ENCODE results near the gene FAM180A. TPM values are rescaled to one million over a fixed set of nuclear protein-coding genes. Genes with fewer than 3 reads are reported as not detected.

The FAM180A gene
- total RNA-seq, 1 experiment from 2014 or later = not detected

DNA sequence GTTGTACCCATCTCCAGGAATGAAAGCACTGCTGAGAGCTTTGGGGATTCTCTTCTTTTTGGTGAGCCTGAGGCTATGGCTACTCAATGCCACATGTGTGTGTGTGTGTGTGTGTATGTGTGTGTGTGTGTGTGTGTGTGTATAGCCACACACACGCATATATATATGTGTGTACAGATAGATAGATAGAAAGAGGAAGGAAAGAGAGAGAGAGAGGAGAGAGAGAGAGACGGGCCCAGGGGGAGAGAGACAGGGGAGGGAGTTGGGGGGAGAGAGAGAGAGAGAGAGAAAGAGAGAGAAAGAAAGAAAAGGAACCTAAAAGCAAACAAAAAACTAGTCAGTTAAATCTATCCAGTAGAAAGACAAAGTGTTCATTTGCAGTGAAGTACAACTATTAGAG is 28.9 kb downstream of the FAM180A start:
- ChIA-PET CTCF (interaction anchor here (0.6 to 0.8 kb wide), 3 partner anchors 8 to 51 kb away, joined by 4 to 6 read pairs (median 6); no protein-coding TSS in a partner anchor), POLR2A (interaction anchor here (0.6 kb wide), 1 partner anchor 9 kb away, joined by 3 read pairs; no protein-coding TSS in a partner anchor)
- Histone ChIP-seq H3K27me3 (ENCODE audit: control insufficient read depth, insufficient read depth, low read length) (no peaks in the 10 kb centered on the region), H3K4me3 (ENCODE audit: low read depth in 2 of 2, low read length in 2 of 2) (no peak overlapping the region), H3K27ac (ENCODE audit: low read length) (no peak overlapping the region), H3K4me1 (ENCODE audit: control insufficient read depth, insufficient read depth, low read length) (peaks cover 10% of the 10 kb centered on the region; the same call in 1 of the 2 replicates), H3K36me3 (ENCODE audit: control insufficient read depth, insufficient read depth, low read length) (no peaks in the 10 kb centered on the region), H3K9me3 (ENCODE audit: control insufficient read depth, insufficient read depth, low read depth, low read length) (no peaks in the 10 kb centered on the region)
- ATAC-seq (no peak), DNase-seq (ENCODE audit: low read depth, low spot score) (no peak)
- TF ChIP-seq, protein P1, sequence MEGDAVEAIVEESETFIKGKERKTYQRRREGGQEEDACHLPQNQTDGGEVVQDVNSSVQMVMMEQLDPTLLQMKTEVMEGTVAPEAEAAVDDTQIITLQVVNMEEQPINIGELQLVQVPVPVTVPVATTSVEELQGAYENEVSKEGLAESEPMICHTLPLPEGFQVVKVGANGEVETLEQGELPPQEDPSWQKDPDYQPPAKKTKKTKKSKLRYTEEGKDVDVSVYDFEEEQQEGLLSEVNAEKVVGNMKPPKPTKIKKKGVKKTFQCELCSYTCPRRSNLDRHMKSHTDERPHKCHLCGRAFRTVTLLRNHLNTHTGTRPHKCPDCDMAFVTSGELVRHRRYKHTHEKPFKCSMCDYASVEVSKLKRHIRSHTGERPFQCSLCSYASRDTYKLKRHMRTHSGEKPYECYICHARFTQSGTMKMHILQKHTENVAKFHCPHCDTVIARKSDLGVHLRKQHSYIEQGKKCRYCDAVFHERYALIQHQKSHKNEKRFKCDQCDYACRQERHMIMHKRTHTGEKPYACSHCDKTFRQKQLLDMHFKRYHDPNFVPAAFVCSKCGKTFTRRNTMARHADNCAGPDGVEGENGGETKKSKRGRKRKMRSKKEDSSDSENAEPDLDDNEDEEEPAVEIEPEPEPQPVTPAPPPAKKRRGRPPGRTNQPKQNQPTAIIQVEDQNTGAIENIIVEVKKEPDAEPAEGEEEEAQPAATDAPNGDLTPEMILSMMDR (IDR thresholded peaks at IDR 0.05) = no peak
- TF ChIP-seq TCF7L2 (IDR thresholded peaks at IDR 0.05; ENCODE audit: low read depth, low read length) (no peak), POLR2AphosphoS5 (IDR thresholded peaks at IDR 0.05; ENCODE audit: low read depth, low read length) (no peak), SIN3A (IDR thresholded peaks at IDR 0.05; ENCODE audit: borderline replicate concordance, insufficient read depth, low read depth, low read length) (no peak)
- TF ChIP-seq, protein P2, sequence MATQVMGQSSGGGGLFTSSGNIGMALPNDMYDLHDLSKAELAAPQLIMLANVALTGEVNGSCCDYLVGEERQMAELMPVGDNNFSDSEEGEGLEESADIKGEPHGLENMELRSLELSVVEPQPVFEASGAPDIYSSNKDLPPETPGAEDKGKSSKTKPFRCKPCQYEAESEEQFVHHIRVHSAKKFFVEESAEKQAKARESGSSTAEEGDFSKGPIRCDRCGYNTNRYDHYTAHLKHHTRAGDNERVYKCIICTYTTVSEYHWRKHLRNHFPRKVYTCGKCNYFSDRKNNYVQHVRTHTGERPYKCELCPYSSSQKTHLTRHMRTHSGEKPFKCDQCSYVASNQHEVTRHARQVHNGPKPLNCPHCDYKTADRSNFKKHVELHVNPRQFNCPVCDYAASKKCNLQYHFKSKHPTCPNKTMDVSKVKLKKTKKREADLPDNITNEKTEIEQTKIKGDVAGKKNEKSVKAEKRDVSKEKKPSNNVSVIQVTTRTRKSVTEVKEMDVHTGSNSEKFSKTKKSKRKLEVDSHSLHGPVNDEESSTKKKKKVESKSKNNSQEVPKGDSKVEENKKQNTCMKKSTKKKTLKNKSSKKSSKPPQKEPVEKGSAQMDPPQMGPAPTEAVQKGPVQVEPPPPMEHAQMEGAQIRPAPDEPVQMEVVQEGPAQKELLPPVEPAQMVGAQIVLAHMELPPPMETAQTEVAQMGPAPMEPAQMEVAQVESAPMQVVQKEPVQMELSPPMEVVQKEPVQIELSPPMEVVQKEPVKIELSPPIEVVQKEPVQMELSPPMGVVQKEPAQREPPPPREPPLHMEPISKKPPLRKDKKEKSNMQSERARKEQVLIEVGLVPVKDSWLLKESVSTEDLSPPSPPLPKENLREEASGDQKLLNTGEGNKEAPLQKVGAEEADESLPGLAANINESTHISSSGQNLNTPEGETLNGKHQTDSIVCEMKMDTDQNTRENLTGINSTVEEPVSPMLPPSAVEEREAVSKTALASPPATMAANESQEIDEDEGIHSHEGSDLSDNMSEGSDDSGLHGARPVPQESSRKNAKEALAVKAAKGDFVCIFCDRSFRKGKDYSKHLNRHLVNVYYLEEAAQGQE (IDR thresholded peaks at IDR 0.05; ENCODE audit: insufficient read depth in 1 of 2, low read depth in 2 of 2, low read length in 1 of 2) = no peak
- no TSS peak for BruUV-seq (replicated peaks)
- intact Hi-C loops (cut with micrococcal nuclease; ENCODE audit: unreplicated experiment) = no loop called here
- in situ Hi-C loops (cut with HindIII; ENCODE audit: low pct_unique_long_range_greater_than_20kb, low sequenced_read_pairs) = no loop called here

DNA sequence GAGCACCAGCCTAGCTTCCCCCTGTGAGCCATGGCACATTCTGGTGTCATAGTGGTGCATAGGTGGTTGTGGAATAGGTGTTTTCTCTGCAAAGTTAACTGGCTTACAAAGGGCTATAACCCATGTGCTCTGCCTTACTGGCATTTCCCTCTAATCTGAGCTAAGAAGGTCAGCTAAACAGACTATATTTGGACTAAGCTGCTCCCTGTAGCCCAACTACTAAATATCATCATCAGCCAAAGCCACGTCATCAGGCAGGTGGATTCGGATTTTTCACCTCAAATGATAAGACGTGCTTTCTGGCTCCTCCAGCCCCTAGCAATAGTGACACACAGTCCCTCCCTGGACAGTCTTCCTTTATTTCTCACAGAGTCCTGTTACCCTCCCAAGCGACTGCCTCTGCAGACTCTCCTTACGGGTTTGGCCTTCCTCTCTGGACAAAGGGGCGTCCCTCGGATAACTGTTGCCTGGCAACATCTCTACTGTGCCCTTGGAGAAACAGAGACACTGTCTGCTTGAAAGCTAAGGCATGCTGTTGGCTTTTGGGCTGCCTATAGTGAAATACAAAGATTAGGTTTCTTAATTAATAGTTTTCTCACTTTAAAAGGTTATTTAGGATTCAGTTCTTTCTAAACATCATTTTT is 29.7 kb downstream of the FAM180A start:
- ATAC-seq = no peak

More for the DNA sequence above, 29.7 kb downstream of the FAM180A start:
- Histone ChIP-seq H3K27me3 (ENCODE audit: control insufficient read depth, insufficient read depth, low read length) (no peaks in the 10 kb centered on the region), H3K27ac (ENCODE audit: low read length) (no peak overlapping the region), H3K9me3 (ENCODE audit: control insufficient read depth, insufficient read depth, low read depth, low read length) (no peaks in the 10 kb centered on the region), H3K36me3 (ENCODE audit: control insufficient read depth, insufficient read depth, low read length) (no peaks in the 10 kb centered on the region), H3K4me1 (ENCODE audit: control insufficient read depth, insufficient read depth, low read length) (peaks cover 18% of the 10 kb centered on the region; the same call in 1 of the 2 replicates), H3K4me3 (ENCODE audit: low read depth in 2 of 2, low read length in 2 of 2) (no peak overlapping the region)
- ChIA-PET CTCF (interaction anchor here (0.8 kb wide), 2 partner anchors 8 to 50 kb away, joined by 4 to 6 read pairs; no protein-coding TSS in a partner anchor), POLR2A (no interaction called here)
- BruUV-seq (replicated peaks) = no TSS peak
- no peak for DNase-seq (ENCODE audit: low read depth, low spot score)
- in situ Hi-C loops (cut with HindIII; ENCODE audit: low pct_unique_long_range_greater_than_20kb, low sequenced_read_pairs) = no loop called here
- TF ChIP-seq SIN3A (IDR thresholded peaks at IDR 0.05; ENCODE audit: borderline replicate concordance, insufficient read depth, low read depth, low read length) (no peak), POLR2AphosphoS5 (IDR thresholded peaks at IDR 0.05; ENCODE audit: low read depth, low read length) (no peak), TCF7L2 (IDR thresholded peaks at IDR 0.05; ENCODE audit: low read depth, low read length) (no peak)
- TF ChIP-seq, protein P2 (IDR thresholded peaks at IDR 0.05; ENCODE audit: insufficient read depth in 1 of 2, low read depth in 2 of 2, low read length in 1 of 2) = no peak
- TF ChIP-seq, protein P1 (IDR thresholded peaks at IDR 0.05) = no peak
- intact Hi-C loops (cut with micrococcal nuclease; ENCODE audit: unreplicated experiment) = no loop called here

Measured in Panc1 (cell line).